Fibroblast of lung (primary cell): ENCODE measurements around the gene IL31. TPM values are rescaled to one million over a fixed set of nuclear protein-coding genes. Genes with fewer than 3 reads are reported as not detected.

Experiments used
- DNase-seq, 2 donors: peaks; one replicate each; pipeline versions ENCODE4 v3.0.0 to v3.0.0-alpha.2; 2010; ENCODE audit warnings: low read depth in 2 of 2
- H2AFZ ChIP-seq: 2 replicates; pipeline ENCODE4 v1.5.1; 2012; ENCODE audit warnings: low read length, control low read depth, inconsistent platforms
- H3K27ac ChIP-seq: 2 replicates; pipeline ENCODE4 v1.5.1; 2011; ENCODE audit warnings: low read length, control low read depth; ENCODE audit not compliant: insufficient read depth
- H3K27me3 ChIP-seq: 2 replicates; pipeline ENCODE4 v1.5.1; 2011; ENCODE audit warnings: mild to moderate bottlenecking, low read length; ENCODE audit not compliant: control insufficient read depth, insufficient read depth
- H3K36me3 ChIP-seq: 2 replicates; pipeline ENCODE4 v1.5.1; 2011; ENCODE audit warnings: low read length; ENCODE audit not compliant: control insufficient read depth, insufficient read depth
- H3K4me1 ChIP-seq: 2 replicates; pipeline ENCODE4 v1.5.1; 2011; ENCODE audit warnings: low read length; ENCODE audit not compliant: control insufficient read depth, insufficient read depth; ENCODE audit errors: extremely low read depth
- H3K4me2 ChIP-seq: 2 replicates; pipeline ENCODE4 v1.5.1; 2011; ENCODE audit warnings: low read length, control low read depth; ENCODE audit not compliant: insufficient read depth; ENCODE audit errors: extremely low read depth
- H3K4me3 ChIP-seq, 4 experiments: fragments of 200-600 bp in 1 of 4; sonication (generic) in 1 of 4; replicated peaks in 1 of 4; 2 replicates each; pipeline ENCODE4 v1.5.1; 2011 to 2016; ENCODE audit warnings: low read length in 4 of 4, low read depth in 3 of 4, mild to moderate bottlenecking in 3 of 4, control low read depth in 2 of 4, inconsistent platforms in 1 of 4, mixed read lengths in 1 of 4; ENCODE audit not compliant: insufficient read depth in 1 of 4; ENCODE audit errors: control extremely low read depth in 1 of 4
- H3K79me2 ChIP-seq: 2 replicates; pipeline ENCODE4 v1.5.1; 2012; ENCODE audit warnings: mild to moderate bottlenecking, low read length, inconsistent platforms; ENCODE audit not compliant: control insufficient read depth, insufficient read depth
- H3K9ac ChIP-seq: 2 replicates; pipeline ENCODE4 v1.5.1; 2011; ENCODE audit warnings: mild to moderate bottlenecking, low read length, control low read depth; ENCODE audit not compliant: insufficient read depth
- H3K9me3 ChIP-seq: 2 replicates; pipeline ENCODE4 v1.5.1; 2012; ENCODE audit warnings: low read depth, low read length; ENCODE audit not compliant: control insufficient read depth, insufficient read depth
- H4K20me1 ChIP-seq: 2 replicates; pipeline ENCODE4 v1.5.1; 2011; ENCODE audit warnings: low read length; ENCODE audit not compliant: control insufficient read depth, insufficient read depth; ENCODE audit errors: extremely low read depth
- CTCF ChIP-seq, 2 donors: IDR thresholded peaks in 1 of 2; conservative IDR thresholded peaks in 1 of 2; 1 replicate in 1 of 2; 2 replicates in 1 of 2; pipeline ENCODE4 v1.5.1; 2011 to 2012; ENCODE audit warnings: low read length in 2 of 2, control low read depth in 1 of 2, inconsistent platforms in 1 of 2, low read depth in 1 of 2, mild to moderate bottlenecking in 1 of 2
- EZH2 ChIP-seq: IDR thresholded peaks from 2 replicates; pipeline ENCODE4 v1.5.1; 2012; ENCODE audit warnings: low read length, control low read depth, mild to moderate bottlenecking; ENCODE audit errors: missing control alignments
- polyA plus RNA-seq, 2 donors: library from polyadenylated mRNA; depleted of rRNA in 1 of 2; stranded (reverse) in 1 of 2; unstranded in 1 of 2; fragments of >200 nt; gene quantifications; 2 replicates each; pipeline ENCODE4 v1.2.1, GENCODE V29; 2011 to 2012; ENCODE audit warnings: missing spikeins in 1 of 2
- total RNA-seq: library from RNA; depleted of rRNA; stranded (reverse); fragments of >200 nt; gene quantifications from 2 replicates; pipeline ENCODE4 v1.2.1, GENCODE V29; 2014

The IL31 gene
- total and polyA plus RNA-seq, 2 donors (not counting 1 experiment from before 2014, with no cell fraction given): not detected

GRCh38 chr12:122140467-122141257, 33.4 kb downstream of the IL31 start:
- Histone ChIP-seq H3K36me3 (peaks cover 11% of the 10 kb centered on the region), H3K4me1 (no peaks in the 10 kb centered on the region), H4K20me1 (no peaks in the 10 kb centered on the region), H3K9ac (no peak overlapping the region), H3K4me3 (no peak overlapping the region), H2AFZ (no peak overlapping the region), H3K27me3 (no peaks in the 10 kb centered on the region), H3K79me2 (no peaks in the 10 kb centered on the region), H3K27ac (no peak overlapping the region), H3K4me2 (no peak overlapping the region), H3K9me3 (no peaks in the 10 kb centered on the region)
- TF ChIP-seq EZH2: no peak
- no peak for TF ChIP-seq CTCF (conservative IDR thresholded peaks at IDR 0.05 in 1 of 2, IDR thresholded peaks at IDR 0.05 in 1 of 2; ENCODE audit: low read depth in 1 of 2, low read length in 2 of 2)
- DNase-seq: no peak

GRCh38 chr12:122139941-122140340, 34.1 kb downstream of the IL31 start:
- TF ChIP-seq EZH2 (no peak), CTCF (conservative IDR thresholded peaks at IDR 0.05 in 1 of 2, IDR thresholded peaks at IDR 0.05 in 1 of 2; ENCODE audit: low read depth in 1 of 2, low read length in 2 of 2) (no peak)
- no peak overlapping the region for H3K4me2 ChIP-seq
- no peaks in the 10 kb centered on the region for H3K4me1 ChIP-seq
- no peak overlapping the region for H2AFZ ChIP-seq
- H3K79me2 ChIP-seq: no peaks in the 10 kb centered on the region
- no peak overlapping the region for H3K9ac ChIP-seq
- no peaks in the 10 kb centered on the region for H3K27me3 ChIP-seq
- H4K20me1 ChIP-seq: no peaks in the 10 kb centered on the region
- no peaks in the 10 kb centered on the region for H3K9me3 ChIP-seq
- H3K4me3 ChIP-seq: no peak overlapping the region
- peaks cover 18% of the 10 kb centered on the region for H3K36me3 ChIP-seq
- H3K27ac ChIP-seq: no peak overlapping the region
- DNase-seq: no peak

- Histone ChIP-seq H3K9me3 (no peaks in the 10 kb centered on the region), H3K9ac (no peak overlapping the region), H2AFZ (no peak overlapping the region), H3K4me3 (no peak overlapping the region), H3K79me2 (no peaks in the 10 kb centered on the region), H3K27me3 (no peaks in the 10 kb centered on the region), H4K20me1 (no peaks in the 10 kb centered on the region), H3K4me2 (no peak overlapping the region), H3K4me1 (no peaks in the 10 kb centered on the region), H3K36me3 (peaks cover 19% of the 10 kb centered on the region), H3K27ac (no peak overlapping the region)
- DNase-seq: no peak
- TF ChIP-seq CTCF (conservative IDR thresholded peaks at IDR 0.05 in 1 of 2, IDR thresholded peaks at IDR 0.05 in 1 of 2; ENCODE audit: low read depth in 1 of 2, low read length in 2 of 2) (no peak), EZH2 (no peak)
Measured at GRCh38 chr12:122139266-122139665, 34.8 kb downstream of the IL31 start.
